T-helper 22 cell (primary cell): Measurements from ENCODE around the gene NT5C1A.
A peak's percentile ranks its signal among the peaks of the same experiment; 100 is the strongest.

Experiments used
- DNase-seq: peaks from one replicate; pipeline ENCODE4 v3.0.0-alpha.2; 2020; ENCODE audit warnings: low read depth

NT5C1A gene

DNA sequence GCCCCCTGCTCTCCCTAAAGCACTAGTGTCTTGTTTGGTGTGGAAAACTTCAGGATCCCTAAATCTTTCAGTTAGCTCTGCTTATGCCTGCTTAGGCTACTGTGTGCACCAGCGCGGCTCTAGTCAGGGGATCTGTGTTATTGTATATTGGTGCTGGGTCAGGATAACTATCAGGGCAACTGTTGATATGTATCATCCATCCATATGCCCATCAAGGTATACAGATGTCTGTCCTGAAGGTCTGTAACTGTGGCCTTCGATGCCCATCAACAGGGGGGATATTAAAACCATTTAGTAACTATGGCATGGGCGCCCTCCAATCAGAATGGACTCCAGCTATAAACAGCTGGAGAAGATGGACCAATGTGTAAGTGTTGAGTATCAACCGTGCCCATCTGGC, 12.4 kb downstream of the NT5C1A start:
- no peak for DNase-seq

DNA sequence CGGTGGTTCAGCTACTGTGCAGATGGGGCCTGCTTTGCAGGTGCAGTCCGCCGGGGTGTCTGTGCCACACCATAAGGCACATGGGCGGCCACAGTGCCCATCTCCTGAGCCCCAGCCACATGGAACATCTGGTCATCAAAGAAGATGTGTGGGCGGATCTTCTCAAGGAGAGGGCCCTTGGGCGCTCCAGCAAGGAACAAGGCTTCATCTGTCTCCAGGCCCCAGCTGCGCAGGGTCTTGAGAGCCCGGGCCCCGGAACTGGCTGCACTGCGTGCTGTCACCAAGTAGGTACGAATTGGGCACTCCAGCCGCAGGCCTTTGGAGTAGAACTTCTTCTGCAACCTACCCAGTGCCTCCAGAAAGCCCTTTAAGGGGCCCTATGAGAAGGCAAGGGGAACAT, 12.8 kb downstream of the NT5C1A start:
- no peak for DNase-seq

DNA sequence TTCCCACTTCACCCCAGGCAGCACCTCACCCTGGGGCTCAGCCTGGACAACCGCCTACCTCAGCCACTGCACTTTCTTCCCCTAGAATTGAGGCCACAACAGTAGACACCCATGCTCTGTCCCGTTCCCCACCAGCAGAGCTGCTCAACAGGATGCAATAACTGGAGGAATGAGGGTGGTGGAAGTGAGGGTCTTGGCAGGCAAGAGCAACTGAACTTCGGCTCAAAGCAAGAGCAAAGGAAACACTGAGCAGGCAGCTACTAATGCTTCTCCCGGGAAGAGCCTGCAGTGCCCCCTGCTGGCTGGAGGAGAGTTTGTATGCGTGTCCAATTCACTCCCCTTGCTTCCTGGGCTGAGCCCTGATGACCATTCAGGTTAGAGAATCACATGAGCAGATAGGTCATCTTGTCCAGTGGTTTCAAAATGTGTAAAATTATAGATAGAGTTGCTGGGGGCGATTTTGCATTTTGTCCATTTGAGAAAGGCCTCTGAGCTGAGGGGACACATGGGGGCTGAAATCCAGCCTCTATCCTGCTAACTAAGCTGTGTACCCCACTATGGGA, 13.9 kb downstream of the NT5C1A start:
- DNase-seq: peak; percentile 14

DNA sequence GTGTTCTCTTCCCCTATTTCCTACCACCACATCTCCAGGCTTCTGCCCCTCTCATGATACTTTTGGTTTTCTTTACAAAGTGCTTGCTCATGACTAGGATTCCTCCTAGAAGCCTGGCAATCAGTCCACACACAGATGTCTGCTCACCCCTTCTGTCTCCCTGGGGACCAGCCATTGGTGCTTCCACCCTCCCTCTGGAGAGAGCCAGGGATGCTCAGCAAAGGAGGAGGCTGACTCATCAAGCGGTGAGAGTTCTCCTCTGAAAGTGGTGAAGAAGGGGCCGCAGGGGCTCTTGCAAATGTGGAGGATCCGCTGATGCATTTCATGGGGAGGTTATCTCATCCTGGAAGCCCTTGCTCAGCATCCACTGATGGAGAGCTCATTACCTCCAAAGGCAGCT, 14.5 kb downstream of the NT5C1A start:
- no peak for DNase-seq

DNA sequence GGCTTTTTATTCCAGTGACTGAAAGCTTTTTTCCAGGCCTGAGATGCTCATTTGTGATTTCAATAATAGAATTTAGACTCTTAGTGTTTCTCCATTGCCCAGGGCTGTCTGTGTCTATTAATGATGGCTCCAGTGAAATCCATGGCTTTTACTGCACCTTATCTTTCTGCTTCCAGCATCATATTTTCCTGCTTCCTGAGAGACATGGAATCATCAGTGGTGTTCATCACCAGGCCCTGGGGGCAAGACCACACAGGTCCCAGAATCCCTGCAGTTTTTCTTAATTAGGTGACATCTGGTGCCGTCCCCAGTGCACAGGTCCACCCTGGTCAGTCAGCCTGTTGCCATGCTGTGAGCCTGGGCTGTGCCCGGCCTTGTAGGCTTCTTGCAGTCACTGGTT, 15.5 kb downstream of the NT5C1A start:
- DNase-seq: no peak

DNA sequence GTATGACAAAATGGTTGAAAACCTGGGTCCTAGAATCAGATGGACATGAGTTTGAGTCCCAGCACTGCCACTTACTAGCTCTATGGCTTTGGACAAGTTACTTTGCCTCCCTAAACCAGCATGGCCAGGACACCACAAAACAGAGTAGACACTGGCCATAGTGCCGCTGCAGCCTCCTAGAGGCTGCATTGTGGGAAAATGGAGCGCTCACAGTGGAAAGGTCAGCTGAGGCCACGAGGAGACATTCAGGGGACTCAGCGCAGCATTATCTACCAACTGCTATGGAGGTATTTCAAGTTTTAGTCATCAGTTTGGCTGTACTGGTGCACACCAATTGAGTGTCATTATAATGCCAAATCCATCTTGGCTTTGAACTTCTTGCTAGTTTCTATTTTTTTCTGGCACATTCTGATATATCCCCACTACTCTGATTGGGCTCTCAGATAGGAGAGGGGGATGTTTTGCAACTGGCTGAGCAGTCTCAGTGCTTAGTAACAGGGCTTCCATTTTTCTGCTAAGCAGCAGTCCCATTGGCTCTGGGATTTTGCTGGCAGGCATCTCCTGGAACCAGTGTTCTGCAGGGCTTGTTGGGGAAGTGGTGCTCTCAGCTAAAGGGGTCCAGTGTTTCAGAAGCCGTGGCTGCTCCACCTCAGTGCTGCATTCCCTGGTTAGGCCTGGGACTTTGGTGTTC, 16.2 kb downstream of the NT5C1A start:
- DNase-seq: no peak

DNA sequence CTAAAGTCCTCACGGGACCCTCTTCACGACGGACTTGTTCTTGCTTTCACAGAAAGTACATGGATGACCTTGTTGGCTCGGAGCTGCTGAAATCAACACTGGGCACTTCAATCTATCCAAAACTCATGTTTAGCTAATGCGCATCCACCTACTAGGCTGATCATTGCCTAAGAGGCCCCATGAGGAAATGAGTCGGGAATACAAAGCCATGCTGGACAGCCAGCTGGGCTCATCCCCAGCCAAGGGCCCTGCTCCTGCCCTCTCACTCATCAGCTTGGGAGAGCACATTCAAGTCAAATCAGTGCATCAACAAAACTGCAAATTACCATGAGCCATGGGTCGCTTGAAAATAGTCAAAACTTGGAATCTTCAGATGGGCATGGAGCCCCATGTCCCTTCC, 17.6 kb downstream of the NT5C1A start:
- no peak for DNase-seq

DNA sequence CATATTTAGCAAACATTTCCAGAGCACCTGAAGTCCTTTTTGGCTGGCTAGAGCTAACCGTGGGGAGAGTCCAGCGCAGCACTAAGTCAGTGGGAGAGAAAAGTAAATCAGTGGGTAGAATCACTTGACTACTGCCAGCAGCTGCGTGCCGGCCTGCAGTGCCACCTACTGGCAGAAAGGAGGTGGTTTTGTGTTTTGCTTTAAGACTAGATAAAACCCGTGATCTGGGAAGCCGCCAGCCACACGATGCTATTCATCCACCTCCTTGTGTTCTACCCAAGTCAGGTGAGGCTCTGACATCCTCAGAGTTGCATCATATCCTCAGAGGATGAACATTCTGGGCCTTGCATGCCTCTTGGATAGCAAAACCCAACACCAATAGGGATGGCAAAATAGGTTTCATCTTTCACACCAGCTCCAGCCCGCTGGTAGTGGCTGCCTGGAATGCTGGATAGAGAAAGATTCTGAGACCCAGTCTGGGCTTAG, 18.3 kb downstream of the NT5C1A start:
- DNase-seq: peak; percentile 31

DNA sequence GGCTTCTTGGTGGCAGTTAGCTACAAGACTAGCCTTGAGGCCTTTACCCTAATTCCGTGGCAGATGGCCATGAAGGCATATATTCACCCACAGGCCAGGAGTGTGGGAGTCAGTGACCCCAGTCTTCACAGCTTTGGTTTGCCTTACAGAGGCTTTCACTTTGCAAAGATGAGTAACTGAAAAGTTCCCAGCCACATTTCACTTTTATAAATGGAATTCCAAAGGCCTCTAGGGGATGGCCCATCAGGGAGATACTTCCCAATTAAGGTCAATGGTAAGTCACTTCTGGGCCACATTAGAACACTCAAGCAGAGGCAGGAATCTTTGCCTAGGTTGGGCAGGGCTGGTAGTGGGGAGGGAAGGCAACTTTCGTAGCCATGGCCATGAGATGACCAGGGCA, 19.4 kb downstream of the NT5C1A start:
- no peak for DNase-seq

DNA sequence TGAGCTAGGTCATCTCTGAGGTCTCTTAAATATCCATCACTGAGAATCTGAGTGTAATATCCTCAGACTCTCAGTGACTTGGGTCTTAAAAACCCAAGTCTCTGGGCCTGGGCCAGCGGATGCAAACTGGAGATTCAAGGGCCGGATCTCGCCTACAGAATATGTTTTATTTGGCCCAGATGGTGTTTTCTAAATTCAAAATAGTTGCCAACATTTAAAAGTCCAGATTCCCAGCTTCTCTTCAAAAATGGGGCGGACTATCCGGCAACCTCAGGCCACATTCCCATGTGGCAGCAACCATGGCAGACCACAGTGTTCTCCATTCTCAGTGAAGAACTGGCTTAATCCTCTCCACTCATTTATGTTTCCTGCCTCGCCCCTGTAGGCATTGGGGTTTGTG, 19.8 kb downstream of the NT5C1A start:
- no peak for DNase-seq

DNA sequence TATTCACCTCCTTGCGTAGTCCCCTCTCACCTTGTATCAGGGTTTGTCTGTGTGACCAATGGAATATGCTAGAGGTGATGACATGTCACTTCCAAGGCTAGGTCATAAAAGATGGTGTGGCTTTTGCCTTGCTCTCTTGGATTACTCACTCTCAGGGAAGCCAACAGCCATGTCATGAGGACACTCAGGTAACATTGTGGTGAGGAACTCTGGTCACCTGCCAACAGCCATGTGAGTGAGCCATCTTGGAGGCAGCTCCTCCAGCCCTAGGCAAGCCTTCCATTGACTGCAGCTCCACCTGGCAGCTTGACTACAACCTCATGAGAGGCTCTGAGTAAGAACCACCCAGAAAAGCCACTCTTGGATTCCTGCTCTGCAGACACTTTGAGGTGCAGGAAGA, 21.5 kb downstream of the NT5C1A start:
- DNase-seq: no peak

DNA sequence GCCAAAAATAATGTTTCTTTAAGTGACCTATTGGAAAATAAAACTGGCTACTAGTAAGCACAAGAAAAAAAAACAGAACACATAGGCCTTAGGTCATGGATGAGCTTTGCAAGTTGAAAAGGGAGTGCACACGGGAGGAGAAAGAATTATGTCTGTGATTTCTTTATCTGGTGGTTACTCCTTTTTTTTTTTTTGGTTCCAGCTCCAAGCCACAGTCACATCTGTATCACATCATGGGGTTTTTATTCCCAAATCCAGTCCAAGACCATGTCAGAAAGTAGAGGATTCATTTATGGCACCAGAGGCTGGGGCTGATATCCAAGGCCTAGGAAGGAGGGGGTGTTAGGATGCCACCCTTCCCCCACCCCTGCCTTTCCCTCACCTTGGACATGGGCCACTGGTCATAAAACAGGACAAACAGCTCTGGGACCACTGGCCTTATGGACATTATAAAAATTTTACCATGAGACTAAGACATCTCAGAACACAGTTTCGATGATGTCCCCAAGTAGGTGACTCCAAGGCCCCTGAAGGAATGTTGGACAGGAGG, 22.2 kb downstream of the NT5C1A start:
- DNase-seq: no peak

DNA sequence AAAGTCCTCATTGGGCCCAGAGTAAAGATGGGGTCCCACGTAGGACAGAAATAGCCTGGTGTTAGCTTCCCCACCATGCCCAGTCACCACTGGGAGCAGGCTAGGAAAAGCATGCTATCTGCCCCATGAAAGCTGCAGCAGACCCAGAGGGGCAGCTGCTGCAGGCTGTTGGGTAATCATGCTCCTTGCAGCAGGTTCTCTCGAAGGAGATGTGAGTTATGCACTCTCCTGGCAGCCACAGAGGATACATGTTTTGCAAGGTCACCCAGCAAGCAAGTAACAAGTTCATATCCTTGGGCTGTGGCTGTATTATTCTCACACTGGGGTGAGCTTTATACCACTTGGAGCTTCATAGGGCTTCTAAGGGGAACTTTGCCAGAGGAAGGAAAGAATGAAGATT, 23.4 kb downstream of the NT5C1A start:
- no peak for DNase-seq

DNA sequence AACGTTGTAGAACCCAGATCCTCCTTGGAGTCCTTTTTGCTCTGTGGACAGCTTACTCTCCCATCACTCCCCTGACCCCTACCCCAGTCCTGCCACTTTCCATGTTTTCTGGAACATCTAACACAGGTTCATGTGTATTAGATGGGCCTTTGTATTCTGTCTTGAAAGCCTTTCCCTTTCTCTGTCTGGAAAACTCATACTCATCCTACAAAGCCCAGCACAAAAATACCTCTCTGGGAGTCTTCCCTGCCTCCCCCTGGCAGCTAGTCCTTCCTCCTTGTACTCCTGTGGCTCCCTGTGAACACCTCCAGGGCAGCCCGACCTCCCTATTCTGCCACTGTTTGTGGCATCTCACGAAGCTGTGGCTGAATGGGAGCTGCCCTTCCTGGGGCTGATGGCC, 24.7 kb downstream of the NT5C1A start:
- DNase-seq: no peak

DNA sequence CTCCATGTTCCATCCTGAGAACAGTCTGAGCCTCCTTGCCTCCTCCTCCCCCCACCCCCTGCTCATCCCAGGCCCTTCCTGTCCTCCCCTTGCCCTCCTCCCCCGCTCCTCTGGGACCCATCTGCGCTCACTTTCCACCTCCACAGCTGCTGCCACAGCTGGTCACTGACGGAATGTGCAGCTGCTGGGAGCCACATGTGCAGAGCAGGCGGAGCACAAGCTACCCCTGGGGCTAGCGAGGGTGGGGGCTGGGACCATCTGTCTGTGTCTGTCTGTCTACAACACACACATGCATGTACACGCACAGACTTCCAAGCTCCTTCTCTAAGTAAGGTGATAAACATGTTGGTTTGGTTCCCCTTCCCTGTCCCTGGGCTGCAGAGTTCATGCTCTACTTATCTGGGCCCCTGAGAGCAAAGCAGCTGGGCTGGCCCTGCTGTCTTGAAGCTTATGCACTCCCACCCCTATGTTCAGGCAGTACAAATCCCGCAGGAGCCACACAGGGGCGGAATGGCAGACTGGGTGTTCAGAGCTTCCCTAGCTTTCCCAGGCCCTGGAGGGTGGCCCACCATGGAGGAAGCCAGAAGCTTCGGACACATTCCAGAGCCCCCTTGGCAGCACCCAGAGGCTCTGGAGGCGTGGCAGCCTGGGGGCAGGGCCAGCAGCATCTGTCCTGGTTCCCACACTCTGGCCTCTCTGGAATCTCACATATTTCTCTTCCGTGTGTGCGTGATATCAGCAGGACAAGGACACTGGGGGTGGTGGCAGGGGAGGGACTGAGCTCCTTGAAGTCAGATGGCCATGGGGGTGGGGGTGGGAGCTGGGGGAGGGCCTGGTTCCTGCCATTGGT, 25.4 kb downstream of the NT5C1A start:
- no peak for DNase-seq

DNA sequence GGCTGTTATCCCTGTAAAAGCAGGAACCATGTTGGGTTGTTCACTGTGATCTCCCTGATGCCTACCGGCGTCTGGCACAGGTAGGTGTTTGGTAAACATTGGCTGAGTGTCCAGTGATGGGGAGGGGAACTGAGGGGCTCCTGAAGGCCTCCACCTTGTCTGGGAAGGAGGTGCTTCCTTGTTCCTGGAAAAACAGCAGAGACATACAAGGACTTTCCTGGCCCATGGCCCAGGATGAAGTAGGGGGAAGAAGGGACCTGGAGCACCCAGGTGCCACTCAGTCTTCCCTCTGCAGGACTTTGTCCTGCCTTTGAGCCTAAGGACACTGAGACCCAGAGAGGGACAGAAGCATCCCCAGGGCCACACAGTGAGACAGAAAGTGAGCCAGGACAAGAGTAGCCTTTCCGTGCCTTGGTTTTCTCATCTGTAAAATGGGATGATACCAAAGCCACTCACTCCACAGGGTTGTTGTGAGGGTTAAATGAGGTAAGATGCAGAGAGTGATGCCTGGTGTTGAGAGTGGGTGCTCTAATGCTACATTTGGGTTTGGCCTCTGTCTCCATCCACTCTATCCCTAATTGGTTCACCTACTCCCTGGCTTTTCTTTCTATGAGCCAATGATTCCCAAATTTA, 26.4 kb downstream of the NT5C1A start:
- DNase-seq: no peak

DNA sequence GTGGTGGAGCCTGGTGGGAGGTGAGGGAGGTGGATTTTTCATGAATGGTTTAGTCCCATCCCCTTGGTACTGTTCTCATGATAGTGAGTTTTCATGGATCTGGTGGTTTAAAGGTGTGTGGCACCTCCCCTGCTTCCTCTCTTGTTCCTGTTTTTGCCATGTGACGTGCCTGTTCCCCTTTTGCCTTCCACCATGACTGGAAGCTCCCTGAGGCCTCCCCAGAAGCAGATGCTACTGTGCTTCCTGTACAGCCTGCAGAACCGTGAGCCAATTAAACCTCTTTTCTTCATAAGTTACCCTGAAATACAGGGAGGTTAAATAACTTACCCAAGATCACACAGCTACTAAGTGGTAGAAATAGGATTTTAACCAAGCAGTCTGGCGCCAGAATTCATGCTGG, 28.2 kb downstream of the NT5C1A start:
- DNase-seq: no peak

DNA sequence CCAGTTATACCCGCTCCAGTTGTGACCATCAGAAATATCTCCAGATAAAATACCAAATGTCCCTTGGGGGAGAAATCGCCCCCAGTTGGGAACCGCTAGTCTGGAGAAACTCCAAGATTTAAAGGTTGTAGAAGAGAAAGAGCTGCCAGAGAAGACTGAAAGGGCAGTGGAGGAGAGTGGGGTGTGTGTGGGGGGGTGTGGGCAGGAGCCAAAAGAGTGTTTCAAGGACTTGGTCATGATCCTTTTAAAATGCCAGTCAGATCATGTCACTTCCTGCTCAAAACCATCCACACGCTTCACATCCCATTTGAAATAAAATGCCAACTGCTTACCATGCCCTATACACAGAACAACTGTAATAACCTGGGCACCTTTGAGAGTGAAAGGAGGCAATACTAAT, 29.1 kb downstream of the NT5C1A start:
- no peak for DNase-seq

DNA sequence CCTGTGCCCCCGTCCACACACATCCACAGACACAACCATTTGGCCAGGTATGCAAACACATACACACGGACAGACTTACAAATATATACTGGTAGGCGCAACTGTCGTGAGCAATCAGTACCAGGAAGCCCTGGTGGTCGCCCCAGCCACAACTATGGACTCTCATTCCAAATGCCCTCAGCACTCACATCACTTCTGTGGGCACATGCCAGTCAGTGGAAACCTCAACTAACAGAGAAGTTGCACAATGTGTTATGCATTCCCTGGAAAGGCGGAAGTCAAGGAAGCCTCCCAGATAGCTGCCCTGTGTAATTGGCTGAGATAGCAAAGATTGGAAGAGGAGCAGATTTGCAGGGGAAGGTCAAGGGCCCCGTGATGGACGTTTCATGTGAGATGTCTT, 31.0 kb downstream of the NT5C1A start:
- DNase-seq: no peak

DNA sequence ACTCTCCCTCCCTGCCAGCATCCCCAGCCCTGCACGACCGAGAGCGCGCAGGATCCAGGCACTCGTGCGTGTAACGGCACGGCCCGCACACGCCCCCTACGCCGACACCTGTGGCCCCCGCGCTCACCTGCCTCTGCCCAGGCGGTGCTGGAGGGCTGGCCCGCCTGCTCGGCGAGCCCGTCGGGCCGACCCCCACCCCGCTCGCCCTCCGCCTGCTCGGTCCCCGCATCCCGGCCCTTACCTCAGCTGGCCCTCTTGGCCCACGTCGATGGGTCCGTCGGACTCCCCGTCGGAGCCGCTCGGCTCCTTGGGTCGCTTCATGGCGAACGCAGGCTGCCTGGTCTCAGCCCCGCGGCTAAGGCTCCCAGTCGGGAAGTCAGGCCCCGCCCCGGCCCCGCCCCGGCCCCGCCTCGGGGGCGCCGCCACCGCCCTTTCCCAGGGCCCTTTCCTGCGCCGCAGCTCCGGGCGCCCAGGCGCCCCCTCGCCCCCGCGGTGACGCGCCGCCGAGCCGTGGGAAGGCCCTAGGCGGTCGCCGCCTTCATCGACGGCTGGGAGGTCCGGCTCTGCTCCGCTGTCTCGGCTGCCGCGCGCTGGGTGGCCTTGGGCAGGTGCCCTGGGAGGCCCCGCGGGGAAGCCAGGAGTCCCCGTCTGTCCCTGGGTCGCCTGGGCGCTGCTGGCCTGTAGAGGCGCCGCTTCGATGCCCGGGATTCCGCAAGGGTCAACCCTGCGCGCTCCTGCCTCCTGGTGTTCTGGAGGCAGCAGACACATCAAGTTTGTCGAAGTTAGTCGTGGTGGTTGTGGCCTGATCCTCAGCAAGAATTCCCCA, 32.4 kb downstream of the NT5C1A start, which contains the start of gene HEYL:
TSS of gene HEYL (minus strand) at position 339 of the 826 bp plus-strand sequence. CDS start at position 321, 18 bp downstream.
- DNase-seq: peak; percentile 40

DNA sequence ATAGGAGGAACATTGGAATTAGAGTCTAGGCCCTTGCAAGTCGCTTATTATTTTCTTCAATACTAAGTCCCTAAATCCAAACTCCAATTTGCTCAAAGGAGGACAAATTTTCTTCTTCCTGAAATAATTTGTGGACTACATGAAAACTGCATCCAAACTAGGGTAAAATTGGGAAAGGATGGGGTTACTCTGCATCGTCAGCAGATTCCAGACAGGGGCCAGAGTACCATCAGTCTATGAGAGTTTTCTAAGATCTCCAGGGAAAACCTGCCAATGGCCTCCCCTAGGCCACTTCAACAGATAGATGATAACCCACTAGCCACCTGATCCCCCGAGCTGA, 33.0 kb downstream of the NT5C1A start:
- DNase-seq: no peak

DNA sequence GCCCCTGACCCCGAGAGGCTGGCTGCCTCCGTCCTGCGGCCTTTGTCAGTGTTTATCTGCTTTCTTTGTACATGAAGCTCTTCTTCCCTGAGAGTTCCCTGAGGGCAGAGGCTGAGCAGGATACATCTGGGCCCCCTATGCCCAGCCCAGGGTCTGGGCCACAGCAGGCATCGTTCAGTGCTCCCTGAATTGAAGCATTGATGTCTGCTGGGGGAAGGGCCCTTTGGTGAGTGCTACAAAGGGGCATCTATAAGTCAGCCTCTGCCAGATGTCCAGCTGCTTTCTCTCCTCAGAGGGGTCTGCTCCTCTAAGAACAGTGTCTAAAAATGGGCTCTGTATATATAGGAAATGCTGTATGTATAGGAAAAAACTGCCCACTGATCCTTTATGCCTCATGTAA, 34.5 kb downstream of the NT5C1A start:
- DNase-seq: no peak
